GM18508 (cell line): ENCODE measurements around the gene ARF1.

Source experiments
- ATAC-seq: cut with Tn5 transposase; IDR thresholded peaks from one replicate; pipeline ENCODE4 v1.9.1; 2021; ENCODE audit warnings: moderate number of reproducible peaks; ENCODE audit not compliant: insufficient read depth, unreplicated experiment

Gene ARF1

DNA sequence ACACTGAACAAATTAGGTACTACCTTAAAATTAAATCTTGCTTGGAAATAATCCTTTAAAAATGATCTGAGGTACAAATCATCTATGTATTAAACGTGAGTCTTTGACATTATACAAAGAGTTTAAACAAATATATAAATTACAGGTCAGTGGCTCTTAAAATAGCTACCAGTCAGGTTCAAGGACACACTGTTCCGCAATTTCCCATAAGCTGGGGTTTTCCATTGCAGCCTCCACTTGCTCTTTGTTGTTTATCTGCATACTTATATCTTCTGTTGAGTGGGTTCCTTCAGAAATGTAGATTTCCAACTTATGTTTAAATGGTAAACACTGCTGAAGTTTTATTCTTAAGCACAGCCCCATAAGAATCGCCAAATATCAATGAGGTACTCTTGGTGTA is 32.3 kb downstream of the ARF1 start:
- no peak for ATAC-seq

DNA sequence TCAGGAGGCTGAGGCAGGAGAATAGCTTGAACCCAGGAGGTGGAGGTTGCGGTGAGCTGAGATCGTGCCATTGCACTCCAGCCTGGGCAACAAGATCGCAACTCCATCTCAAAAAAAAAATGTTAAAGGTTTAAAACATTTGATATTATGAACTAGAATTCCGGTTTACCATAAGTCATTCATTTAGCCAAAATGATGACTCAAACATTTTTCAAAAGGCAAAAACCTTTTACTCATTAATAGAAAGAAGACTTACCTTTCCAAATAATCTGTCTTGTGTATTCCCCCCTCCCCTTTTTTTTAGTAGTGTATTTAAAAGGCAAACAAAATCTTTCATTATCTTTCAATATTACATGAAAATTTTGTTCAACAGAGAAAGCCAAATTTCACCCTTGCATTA is 34.8 kb downstream of the ARF1 start:
- ATAC-seq, result no peak

DNA sequence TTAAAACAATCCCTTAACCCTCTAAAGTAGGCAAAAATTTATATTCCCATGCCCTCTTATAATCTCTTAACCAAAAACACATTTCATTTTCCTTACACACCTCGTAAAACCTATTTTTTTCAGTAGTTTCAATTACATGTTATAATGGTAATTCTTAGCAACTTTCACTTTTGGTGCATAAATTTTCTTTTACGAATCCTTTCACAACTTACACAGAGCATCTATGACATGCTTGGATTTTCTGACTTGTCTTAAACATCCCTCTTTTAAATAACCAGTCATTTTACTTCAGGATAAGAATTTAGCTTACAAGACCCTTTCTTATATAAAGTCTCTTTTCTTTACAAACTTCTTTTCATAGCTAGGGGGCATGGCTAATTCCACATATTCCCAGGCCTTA is 35.5 kb downstream of the ARF1 start:
- ATAC-seq, result no peak

DNA sequence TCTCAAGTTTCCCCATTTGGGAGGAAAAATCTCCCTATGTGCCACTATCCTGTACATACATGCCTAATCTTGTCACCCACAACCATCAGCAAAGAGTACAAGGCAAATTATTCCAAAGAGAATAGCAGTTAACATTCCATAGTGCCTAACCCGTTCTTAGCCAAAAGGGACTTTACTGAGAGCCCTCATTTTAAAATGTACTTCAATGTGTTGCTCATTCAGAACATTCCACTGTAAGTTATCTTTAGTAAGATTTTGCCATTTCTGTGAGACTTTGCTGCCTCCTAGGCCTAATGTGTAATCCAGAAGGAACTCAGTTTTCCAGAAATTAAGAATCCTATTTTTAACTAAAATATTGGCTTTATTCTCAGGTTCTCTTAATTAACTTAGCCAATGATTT is 37.8 kb downstream of the ARF1 start:
- no peak for ATAC-seq

DNA sequence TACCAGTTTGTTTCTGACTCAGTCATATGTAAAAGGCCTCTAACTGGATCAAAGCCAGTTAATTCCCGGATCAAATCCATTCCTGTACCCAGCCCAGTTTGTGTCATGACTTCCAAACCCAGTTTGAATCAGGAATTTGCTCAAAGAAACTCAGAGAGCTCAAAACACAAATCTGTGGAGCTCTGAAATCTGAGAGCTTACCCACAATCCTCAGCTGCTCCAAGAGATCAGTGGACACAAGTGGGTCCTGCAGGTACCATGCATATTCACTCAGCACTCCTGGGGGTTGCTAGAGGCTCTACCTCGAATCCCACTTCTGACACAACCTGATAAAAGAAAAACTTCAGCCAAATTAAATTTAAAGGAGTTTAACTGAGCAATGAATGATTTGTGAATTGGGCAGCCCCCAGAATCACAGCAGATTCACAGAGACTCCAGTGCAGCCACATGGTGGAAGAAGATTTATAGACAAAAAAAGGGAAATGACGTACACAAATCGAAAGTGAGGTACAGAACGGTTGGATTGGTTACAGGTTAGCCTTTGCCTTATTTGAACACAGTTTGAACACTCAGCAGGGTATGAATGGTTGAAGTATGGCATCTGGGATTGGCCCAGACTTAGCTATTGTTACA is 38.5 kb downstream of the ARF1 start:
- ATAC-seq, result no peak

DNA sequence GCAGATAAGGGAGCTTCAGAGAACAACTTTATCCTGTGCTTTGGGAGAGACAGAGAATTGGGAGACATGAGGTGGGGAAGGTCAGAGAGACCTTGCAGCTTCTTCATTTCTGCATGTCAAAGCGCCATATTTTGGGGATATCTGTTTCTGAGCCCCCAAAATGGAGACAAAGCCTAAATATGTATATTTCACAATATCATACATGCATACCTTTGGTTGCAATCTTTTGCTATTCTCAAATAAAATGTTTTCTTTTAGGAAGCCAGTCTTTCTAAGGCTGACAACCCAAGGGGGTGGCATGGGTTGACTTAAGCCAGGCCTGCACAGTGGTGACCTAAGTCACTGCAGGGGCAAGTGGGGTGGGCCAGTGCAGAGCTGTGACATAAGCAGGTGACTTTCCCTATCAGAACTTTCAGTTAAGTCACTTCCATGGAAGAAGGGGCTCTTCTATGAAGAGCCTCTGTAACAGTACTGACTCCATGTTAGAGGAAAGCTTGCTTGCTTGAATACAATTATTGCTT is 40.5 kb downstream of the ARF1 start:
- ATAC-seq, result no peak

DNA sequence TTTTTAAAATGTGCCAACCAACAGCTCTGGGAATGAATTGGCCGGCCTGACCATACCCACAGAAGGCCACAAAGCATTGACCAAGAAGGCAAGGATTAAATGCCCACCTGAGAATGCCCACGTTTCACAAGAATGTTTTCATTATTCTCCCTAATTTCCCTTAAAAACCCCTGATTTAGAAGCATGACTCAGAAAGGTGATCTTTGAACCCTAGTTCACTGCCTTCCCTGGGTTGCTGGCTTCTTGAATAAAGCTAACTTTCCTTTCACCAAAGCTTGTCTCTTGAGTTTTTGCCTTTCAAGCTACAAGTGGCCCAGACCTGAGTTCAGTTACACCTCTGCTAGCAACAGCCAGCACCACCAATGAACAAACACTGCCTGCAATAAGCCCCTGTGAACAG is 41.0 kb downstream of the ARF1 start:
- ATAC-seq, result no peak

DNA sequence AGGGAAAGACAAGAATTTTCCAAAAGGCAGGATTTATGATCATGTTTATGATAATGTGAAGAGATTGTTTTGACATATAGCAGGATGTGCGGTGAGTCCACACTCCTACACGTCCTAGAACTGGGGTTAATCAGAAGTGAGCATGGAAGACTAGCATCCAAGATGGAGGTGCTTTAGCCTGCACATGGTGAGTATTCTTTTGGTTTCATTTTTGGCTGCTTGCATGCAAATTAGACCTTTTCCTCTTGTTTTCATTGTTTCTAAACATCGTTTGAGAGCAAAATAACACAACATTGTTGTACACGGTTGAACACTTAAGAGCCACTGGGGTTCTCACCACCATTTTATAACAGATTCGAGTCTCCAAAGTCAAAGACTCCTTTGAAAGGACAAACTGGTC is 42.7 kb downstream of the ARF1 start:
- ATAC-seq, result no peak

DNA sequence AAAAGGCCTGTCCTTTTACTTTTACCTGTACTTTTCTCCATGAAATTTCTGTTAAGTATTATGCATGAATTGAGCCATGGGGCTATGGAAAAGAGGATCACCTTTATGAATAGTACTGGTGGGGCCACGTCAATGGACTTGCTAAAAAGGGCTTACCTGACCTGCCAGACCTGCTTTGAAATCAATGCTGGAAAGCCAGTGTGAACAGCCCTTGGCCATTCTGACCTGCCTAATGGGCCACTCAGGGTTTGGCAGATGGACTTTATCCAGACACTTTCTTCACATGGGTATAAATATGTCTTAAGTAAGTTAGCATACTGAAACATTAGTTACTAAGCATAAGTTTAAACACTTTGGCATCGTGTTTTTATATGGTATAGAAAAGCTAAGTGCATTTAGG is 49.3 kb downstream of the ARF1 start:
- ATAC-seq, result no peak

DNA sequence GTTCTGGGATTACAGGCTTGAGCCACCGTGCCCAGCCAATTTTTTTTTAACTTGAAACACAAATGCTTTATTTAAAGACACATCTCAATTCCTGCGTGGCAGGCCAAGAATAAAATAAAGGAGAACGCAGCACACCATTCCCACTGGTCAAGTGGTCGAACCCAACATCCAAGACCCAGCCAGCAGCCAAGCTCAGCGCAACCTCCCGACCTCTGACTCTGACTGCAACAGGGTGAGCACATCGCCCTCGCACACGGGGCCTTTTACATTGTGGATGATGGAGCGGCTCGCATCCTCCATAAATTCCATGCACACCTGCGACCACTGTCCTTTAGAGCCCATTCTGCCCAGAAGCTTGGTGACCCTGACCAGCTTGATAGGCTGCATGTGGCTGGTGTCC is 52.1 kb downstream of the ARF1 start:
- no peak for ATAC-seq

DNA sequence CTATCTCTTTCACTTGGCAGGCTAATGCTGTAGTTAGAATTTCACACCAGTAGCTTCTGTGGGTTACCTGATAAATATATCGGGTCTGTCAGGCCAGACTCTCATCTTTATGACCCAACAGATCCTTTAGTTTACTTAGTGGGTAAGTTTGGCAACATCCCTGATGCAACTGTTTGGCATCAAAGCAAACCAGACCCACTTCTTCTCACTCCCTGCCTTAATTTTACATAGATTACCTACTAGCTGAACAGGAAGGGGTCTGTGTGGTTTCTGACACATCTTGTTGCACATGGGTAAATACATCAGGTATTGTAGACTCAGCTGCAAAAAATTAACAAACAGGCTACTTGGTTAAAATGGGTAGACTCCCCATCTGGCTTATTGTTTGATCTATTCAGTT is 54.4 kb downstream of the ARF1 start:
- ATAC-seq, result no peak

DNA sequence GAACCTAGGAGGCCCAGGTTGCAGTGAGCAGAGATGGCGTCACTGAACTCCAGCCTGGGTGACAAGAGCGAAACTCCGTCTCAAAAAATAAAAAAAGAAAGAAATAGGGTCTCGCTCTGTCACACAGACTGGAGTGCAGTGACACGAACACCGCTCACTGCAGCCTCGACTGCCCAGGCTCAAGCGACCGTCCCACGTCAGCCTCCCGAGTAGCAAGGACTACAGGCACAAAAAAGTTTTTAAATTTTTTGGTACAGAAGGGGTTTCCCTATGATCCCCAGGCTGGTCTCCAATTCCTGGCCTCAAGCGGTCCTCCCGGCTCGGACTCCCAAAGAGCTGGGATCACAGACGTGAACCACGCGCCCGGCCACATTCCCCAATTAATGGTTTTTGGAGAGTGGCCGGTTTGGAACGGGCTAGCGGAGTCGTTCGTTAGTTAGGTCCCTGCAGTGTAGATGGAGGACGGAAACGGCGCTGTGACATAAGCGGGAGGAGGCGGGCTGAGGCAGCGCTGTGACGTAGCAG is 57.0 kb downstream of the ARF1 start:
- no peak for ATAC-seq

DNA sequence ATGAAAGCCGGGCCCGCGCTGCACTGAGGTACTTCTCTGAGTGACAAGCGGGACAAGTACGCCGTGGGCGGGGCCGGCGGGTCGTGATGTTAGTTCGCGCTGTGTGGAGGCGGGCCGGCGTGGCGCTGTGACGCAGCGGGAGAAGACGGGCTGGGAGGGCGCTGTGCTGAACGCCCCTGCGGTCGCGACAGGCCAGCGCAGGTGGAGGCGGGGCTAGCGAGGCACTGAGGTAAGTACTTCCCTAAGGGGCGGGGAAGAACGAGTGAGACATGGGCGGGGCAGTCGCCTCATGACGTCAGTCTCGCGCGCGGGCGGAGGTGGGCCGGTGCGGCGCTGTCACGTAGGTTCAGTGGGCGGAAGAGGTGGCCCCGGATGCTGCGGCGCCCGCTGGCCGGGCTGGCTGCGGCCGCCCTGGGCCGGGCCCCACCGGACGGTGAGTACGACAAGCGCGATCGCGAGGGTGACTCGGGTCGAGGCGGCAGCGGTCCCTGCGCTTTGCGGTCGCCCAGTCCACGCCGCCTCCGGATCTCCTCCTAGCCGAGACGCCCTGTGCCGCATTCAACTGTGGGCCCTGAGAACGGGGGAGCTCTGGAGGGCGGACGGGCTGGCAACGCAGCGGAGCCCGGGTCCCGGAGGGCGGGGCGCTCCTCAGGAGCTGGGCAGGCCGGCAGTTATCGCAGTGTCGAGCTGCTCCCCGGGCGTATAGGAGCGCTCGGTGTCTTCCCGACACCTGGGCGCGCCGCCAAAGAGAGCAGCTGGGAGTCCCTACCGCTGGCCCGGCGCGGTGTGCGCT is 57.6 kb downstream of the ARF1 start, which contains the start of gene GUK1:
GUK1 (plus strand) TSS at position 349 of the 793 bp plus-strand sequence; CDS start at position 373, 24 bp downstream.
- peak; percentile 81 for ATAC-seq

DNA sequence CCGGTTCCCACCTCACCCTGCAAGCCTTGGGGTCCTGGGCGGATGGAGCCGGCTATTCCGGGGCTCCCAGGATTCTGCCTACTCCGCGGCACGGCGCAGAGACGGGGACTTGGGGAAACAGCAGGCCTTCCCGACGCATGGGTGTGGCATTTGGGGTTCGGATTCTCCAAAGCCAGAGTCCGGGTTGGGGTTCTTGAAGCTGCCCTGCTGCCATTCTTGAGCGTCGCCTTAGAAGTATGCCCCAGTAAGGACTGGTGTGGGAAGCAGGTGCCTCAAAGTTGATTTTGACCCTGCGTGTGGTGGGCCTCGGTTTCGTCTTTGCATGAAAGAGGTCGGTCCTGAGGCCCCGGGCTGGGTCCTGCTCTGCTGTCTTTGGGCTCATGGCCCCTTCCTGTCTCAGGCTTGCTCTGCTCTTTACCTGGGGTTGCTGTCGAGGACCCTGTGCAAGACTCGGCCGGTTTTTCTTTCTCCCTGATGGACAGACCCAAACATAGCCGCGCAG is 58.3 kb downstream of the ARF1 start:
- no peak for ATAC-seq

DNA sequence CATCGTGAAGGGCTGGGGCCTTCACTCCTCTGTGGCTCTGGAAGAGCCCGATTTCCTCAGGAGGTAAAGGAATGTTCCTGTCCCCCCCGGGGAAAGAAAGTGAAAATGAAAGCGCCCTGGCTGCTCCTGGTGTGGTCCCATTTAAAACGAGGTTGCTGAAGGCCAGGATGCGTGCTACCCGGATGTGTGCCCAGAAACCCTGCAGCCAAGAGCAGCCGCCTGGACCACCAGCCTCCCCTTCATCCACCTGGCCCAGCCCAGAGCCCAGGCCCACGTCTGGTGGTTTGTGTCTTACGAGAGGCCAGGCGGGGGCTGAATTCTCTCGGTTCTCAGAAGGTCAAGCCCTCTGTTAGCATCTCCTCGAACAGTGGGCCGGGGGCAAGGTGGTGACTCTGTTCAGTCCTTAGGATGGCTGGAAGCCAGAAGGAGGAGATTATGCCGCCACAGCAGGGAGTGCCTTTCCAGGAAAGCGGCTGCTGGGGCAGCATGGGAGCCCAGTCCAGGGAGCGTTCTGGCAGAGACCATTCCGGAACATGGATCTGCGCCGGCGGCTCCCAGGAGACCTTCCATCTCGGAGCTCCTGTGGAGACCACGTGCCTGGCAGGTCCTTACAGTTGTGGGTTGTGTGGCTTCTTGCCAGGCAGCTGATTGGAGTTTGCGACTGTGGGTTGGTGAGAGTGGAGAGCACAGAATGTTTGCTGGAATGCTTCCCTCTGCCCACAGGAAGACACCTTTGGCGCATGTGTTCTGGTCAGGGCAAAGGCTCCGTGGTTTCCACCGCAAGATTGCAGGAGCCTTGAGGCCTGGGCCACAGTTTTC is 58.9 kb downstream of the ARF1 start:
- ATAC-seq, result no peak

DNA sequence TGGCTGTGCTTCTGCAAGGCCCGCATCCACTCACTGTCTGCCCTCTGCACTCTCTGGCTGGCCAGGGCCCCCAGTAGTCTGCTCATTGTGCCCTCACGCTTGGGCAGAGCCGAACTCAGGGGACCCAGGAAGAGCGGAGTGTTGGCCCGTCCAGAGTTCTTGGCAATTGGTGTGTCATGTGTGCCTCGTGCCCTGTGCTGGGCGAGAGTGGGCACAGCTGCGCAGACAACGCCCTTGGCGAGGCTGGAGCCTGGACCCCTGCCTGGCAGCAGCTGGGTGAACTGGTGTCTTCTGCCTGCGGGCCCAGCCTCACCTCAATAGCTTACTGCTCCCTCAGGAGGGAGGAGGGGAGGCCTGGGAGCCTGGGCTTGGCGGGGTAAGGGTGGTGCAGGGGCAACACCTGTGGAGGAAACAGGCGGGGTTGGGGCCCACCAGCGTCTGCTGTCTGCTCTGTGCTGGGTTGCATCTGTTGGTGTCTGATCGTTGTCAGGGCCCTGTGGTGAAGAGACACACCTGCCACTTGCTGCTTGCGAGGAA is 59.7 kb downstream of the ARF1 start:
- ATAC-seq, result no peak

DNA sequence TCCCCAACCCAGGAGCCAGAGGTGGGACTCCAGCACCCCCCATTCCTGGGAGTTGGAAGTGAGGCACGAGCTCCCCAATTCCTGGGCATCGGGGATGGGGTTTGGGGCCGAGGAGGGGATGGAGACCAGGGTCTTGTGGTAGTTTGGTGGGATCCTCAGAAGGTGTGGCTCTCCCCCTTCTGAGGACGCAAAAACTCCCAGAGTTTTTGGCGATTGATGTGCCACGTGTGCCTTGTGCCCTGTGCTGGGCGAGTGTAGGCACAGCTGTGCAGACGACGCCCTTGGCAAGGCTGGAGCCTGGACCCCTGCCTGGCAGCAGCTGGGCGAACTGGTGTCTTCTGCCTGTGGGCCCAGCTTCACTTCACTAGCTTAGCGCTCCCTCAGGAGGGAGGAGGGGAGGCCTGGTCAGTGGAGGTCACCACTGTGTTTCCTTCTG is 60.2 kb downstream of the ARF1 start:
- ATAC-seq, result no peak

DNA sequence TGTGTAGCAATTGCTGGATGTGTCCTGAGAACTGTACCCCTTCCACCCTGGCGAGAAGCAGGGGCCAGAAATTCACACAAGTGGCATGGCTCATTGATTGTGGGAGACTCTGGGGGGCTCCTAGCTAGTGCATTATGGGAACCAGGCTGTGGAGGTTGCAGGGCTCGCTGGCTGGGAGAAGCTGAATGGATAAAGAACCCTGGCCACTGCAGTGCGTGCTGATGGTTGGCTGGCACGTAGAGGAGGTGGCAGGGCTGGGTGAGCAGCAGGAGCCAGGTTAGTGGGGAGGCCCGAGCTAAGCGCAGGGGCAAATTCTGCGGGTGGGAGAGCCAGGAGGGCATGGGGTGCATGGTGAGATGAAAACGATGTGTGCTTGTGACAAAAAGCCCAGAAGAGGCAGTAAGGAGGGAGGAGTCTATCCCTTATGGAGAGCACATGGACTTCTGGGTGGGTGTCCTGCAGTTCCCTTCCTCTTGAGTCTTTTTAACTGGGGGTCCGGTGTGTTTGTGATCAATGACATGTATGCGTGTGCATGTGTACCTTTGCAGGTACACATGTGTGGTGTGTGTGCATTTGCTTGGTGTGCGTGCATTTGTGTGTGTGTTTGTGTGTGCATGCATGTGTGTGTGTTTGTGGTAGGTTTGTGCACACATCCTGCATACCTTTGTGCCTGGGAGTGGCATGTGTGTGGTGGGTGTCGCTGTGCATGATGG is 61.1 kb downstream of the ARF1 start:
- no peak for ATAC-seq

DNA sequence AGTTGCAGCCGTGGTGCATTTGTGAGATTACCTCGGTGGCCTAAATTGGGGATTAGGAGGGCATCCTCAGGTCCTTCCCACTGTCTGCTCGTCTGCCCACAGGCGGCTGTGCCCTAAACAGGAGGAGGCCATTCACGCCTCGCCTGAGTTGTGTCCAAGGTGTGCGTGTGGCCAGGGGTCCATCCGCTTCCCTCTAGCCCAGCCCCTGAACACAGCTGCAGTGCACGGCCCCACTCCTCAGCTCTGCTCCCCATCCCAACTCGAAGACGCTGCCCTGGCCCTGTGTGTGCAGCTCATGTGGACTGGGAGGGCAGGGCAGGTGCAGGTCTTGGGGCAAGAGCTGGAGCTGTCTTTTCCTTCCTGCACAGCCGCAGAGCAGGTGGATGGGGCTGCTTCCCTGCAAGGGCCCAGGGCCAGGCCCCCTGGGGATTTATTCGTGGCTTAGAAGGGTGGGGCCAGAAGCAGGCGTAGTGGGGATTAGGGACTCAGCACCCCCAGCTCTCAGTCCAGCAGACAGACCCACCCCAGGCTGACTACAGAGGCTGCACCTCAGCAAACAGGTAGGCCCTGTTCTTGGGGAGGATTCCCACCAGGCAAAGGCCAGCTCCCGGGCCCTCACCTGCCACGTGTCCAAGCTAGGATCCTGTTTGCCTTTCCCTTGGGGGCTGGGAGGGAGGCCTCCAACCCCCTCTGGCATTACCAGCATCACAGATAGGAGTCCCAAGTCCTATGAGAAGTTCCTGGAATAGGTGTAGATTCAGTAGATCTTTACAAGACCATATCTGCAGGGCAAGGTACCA is 61.9 kb downstream of the ARF1 start:
- ATAC-seq, result no peak
